PFSK-1 (cell line): ENCODE results near the gene TBPL2.

ENCODE experiments used
- SIN3A ChIP-seq: IDR thresholded peaks from 2 replicates; pipeline ENCODE4 v1.6.1; 2012; ENCODE audit warnings: mild to moderate bottlenecking, low read length, moderate library complexity, borderline replicate concordance; ENCODE audit not compliant: insufficient read depth
- TF ChIP-seq, protein P1 (sequence below), 2 experiments: IDR thresholded peaks; 2 replicates each; pipeline versions ENCODE4 v1.6.1 to v1.8.0; 2011 to 2012; ENCODE audit warnings: low read depth in 2 of 2, low read length in 2 of 2, control low read depth in 1 of 2, inconsistent platforms in 1 of 2, mild to moderate bottlenecking in 1 of 2, moderate library complexity in 1 of 2; ENCODE audit not compliant: insufficient read depth in 1 of 2

DNA sequence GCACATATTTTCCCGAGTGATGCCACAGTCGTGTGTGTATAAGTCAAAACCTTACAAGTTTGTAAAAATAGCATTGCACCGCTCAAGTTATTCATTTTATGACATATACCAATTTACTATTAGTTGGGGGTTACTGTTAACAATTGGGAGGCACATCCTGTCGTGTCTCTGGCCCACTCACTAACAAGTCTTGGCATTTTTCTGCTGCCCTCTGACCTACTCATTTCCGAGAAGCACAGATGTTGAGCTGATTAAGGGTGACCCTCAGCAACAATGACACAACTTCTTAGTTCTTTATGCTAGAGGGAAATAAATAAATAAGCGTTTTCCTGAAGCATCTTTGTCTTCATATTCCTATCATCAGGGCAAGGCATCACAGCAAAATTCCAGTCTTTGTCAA is 22.0 kb downstream of the TBPL2 start:
- TF ChIP-seq, protein P1, sequence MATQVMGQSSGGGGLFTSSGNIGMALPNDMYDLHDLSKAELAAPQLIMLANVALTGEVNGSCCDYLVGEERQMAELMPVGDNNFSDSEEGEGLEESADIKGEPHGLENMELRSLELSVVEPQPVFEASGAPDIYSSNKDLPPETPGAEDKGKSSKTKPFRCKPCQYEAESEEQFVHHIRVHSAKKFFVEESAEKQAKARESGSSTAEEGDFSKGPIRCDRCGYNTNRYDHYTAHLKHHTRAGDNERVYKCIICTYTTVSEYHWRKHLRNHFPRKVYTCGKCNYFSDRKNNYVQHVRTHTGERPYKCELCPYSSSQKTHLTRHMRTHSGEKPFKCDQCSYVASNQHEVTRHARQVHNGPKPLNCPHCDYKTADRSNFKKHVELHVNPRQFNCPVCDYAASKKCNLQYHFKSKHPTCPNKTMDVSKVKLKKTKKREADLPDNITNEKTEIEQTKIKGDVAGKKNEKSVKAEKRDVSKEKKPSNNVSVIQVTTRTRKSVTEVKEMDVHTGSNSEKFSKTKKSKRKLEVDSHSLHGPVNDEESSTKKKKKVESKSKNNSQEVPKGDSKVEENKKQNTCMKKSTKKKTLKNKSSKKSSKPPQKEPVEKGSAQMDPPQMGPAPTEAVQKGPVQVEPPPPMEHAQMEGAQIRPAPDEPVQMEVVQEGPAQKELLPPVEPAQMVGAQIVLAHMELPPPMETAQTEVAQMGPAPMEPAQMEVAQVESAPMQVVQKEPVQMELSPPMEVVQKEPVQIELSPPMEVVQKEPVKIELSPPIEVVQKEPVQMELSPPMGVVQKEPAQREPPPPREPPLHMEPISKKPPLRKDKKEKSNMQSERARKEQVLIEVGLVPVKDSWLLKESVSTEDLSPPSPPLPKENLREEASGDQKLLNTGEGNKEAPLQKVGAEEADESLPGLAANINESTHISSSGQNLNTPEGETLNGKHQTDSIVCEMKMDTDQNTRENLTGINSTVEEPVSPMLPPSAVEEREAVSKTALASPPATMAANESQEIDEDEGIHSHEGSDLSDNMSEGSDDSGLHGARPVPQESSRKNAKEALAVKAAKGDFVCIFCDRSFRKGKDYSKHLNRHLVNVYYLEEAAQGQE (IDR thresholded peaks at IDR 0.05; ENCODE audit: insufficient read depth in 1 of 2, low read depth in 2 of 2, low read length in 2 of 2) = no peak
- TF ChIP-seq SIN3A = no peak
